ENCODE data around the gene TMEM63B.

The TMEM63B gene

DNA sequence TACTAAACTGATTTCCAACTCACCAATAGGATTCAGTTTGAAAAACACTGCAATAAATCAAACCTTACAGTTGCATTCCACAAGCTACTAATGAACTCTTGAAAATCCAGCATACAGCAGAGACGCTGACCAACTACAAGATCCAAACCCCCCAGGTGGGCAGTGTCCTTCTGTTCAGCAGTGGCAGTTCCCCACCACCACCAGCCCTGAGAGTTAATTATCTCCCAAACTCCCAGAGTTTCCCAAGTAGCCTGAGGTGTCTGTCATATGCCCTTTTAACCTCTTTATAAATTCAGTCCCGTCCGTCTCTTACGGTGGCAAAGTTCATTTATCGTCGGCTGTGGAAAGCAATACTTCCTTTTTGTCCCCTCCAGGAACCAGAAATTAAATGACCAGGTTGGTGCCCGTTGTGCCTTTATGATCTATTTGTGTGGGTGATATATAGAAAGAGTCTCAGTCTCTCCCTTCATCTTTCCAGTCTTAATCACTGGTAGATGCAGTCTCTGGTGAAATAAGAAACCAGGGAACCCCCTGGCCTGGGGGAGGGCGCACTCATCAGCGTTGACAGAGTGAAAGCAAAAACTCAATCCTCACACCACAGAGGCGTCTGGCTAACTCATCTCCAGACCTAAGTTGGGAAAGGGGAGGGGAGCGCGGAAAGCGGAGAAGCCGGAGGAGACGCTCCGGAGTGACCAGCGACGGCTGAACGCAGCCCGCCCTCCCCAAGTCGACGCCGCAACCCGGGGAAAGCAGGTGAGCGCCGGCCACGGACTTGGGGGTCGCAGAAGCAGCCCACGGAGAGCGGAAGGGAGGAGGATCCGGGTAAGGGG is 819 bp upstream of the TMEM63B start:
- TF ChIP-seq, protein P1, sequence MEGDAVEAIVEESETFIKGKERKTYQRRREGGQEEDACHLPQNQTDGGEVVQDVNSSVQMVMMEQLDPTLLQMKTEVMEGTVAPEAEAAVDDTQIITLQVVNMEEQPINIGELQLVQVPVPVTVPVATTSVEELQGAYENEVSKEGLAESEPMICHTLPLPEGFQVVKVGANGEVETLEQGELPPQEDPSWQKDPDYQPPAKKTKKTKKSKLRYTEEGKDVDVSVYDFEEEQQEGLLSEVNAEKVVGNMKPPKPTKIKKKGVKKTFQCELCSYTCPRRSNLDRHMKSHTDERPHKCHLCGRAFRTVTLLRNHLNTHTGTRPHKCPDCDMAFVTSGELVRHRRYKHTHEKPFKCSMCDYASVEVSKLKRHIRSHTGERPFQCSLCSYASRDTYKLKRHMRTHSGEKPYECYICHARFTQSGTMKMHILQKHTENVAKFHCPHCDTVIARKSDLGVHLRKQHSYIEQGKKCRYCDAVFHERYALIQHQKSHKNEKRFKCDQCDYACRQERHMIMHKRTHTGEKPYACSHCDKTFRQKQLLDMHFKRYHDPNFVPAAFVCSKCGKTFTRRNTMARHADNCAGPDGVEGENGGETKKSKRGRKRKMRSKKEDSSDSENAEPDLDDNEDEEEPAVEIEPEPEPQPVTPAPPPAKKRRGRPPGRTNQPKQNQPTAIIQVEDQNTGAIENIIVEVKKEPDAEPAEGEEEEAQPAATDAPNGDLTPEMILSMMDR (IDR thresholded peaks at IDR 0.05) = no peak

DNA sequence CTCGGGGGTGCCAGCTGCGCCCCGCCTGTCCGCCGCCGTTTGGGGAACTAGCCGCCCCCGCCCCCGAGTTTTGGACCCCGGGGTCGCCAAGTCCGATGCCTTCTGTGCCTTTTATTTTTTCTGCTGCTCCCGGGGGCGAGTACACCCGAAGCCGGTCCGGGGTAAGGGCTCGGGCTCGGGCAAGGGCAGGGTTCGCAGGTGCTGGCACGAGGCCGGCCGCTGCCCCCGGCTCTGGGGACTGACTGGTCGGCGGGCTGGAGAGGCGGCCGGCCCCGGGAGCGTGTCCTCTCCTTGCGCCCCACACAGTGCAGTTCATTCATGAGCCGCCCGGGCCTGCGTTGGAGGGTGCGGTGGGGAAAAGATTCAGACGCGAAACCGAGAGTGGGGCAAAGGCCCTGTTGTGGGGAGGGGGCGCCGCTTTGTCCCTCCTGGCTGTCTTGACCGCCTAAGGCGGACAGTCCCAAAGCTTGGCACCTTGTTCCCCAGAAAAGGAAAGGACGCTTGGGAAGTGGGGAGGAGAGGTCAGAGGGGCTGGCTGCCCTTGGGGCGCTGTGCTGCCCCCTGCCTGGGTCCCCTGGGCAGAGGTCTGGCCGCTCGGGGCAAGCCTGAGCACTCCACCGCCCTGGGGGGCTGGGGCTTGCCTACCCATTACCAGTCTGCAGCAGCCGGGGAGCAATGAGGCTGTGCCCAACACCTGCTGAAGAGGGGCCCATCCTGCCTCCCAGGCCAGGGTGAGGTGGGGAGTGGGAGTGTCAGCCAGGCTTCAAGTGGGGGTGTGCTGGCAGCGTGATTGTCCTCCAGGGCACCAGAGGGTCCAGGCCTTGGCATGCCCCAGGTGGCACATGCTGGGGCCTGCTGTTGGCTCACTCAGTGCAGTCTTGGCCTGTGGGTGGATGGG is 915 bp downstream of the TMEM63B start:
- TF ChIP-seq, protein P1 (IDR thresholded peaks at IDR 0.05) = no peak

DNA sequence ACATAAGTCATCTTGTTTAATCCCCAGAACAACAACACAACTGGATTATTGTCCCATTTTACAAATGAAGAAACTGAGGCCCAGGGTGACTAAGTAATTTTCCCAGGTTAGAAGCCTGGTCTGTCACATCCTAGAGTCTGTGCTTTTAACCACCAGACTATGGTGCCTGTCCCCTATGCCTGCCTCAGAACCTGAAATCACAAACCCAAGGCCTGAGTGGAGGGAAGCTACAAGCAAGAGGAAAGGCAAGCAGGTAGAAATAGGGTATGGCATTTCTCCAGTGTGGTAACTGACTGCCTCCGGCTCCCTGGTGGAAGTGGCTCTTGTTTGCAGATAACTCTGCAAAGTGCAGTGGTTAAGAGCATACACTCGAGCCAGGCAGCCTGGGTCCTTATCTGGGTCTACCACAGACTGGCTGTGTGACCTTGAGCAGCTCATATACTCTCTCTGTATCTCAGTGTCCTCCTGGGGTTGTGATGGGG is 2.5 kb downstream of the TMEM63B start:
- TF ChIP-seq, protein P1 (IDR thresholded peaks at IDR 0.05) = no peak

DNA sequence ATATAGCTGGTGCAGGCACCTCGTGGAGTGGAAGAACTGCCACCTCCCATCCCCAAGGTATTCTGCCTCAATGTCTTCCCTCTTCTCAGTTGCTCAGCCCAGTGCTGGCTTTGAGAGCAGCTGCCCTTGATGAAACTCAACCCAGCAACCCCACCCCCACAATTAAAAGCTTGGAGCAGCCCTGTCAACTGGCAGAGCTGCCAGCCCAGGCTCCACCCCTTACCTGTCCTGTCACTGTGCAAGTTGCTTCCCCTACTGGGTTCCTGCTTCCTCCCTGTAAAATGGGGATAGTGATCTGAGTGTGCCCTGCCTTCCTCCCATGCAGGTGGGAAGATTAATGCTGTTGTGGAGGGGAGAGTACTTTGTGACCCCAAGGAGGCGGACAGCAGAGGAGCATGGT is 4.5 kb downstream of the TMEM63B start:
- TF ChIP-seq, protein P1 (IDR thresholded peaks at IDR 0.05) = no peak

DNA sequence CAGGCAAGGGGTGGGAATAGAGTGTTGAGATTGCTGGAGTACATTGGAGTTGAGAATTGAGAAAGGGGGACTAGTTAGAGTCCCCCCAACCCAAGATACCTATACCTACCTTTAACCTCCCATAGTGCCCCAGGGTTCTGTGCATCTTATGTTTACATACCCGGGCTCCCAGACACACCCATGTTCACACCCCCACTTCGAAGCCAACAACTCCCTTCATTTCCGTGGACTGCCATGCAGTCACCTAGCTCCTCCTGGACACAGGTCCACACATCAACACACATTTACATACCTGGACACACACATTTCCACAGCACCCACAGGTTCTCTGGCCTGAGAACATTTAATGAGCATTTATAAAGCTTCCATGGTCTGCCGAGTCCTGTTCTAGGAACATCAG is 5.1 kb downstream of the TMEM63B start:
- TF ChIP-seq, protein P1 (IDR thresholded peaks at IDR 0.05) = no peak

DNA sequence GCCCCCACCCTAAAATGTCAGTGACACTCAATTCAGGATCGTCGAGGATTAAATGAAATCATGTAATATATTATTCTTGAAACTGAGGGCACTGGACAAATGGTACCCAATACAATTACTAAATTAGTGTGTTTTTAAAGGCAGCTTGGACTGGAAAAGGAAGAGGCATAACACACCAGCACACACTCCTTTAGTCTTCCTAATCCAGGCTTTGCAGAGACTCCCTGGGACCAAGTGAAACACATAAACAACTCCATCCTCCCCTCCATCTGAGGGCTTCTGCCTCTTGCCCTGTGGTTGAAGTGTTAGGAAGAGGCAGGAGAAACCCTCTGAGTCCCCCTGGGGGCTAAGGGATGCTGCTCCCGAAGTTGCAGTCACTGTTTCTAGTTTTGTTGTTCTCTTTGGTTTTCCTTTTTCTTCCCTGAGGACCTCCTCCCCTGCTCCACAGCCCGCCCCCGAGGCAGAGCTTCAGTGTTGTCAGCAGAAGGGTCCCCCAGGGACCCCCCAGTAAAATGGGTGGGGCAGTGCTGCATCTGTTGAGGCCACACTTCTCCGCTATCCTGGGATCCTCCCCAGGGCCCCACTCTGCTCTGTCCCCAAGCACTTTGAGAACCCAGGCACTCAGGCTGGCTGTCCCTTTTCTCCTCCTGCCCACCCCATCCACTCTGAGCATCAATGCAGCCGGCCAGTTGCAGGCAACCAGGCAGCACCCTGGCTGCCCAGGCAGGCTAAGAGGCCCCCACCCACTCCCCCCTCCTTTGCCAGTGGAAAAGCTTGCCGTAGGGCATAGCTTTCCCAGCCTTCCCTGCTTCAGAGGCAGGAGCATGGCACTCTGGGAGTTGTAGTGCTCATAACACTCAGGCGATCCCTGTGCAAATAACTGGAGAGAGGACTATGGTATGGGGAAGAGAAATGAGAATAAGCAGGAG is 5.9 kb downstream of the TMEM63B start:
- TF ChIP-seq, protein P1 (IDR thresholded peaks at IDR 0.05) = no peak

Data from LNCAP (cell line).